Measurements from ENCODE around the gene BRSK1. TPM values are rescaled to one million over a fixed set of nuclear protein-coding genes. Genes with fewer than 3 reads are reported as not detected.

BRSK1 gene
- polyA plus RNA-seq, 1 donor from 2014 or later, result 213 TPM

GRCh38 chr19:55304279-55304978 is 20.6 kb downstream of the BRSK1 start:
- TF ChIP-seq RAD21 (conservative IDR thresholded peaks at IDR 0.05) (no peak), POLR2AphosphoS5 (IDR thresholded peaks at IDR 0.05) (no peak), EP300 (conservative IDR thresholded peaks at IDR 0.05; ENCODE audit: poor library complexity, severe bottlenecking) (no peak), TAF1 (IDR thresholded peaks at IDR 0.05; ENCODE audit: low read depth) (no peak), CTCF (IDR thresholded peaks at IDR 0.05; ENCODE audit: poor library complexity, severe bottlenecking) (no peak), SMC3 (conservative IDR thresholded peaks at IDR 0.05; ENCODE audit: poor library complexity) (no peak), REST (IDR thresholded peaks at IDR 0.05; ENCODE audit: borderline replicate concordance) (no peak), MXI1 (conservative IDR thresholded peaks at IDR 0.05; ENCODE audit: poor library complexity, severe bottlenecking) (no peak), EZH2 (IDR thresholded peaks at IDR 0.05; ENCODE audit: borderline replicate concordance, insufficient read depth, low read length, poor library complexity, severe bottlenecking) (no peak)
- H3F3A ChIP-seq (ENCODE audit: insufficient read depth, low read length, poor library complexity, severe bottlenecking), result no peaks in the 10 kb centered on the region
- no peak overlapping the region for H2AFZ ChIP-seq (ENCODE audit: low read depth, low read length)
- H3K9me2 ChIP-seq (ENCODE audit: insufficient read depth, low read length), result no peaks in the 10 kb centered on the region
- no peak overlapping the region for H3K4me3 ChIP-seq (ENCODE audit: low read length)
- H3K9ac ChIP-seq (ENCODE audit: low read length), result no peak overlapping the region
- H4K20me1 ChIP-seq (ENCODE audit: insufficient read depth), result no peaks in the 10 kb centered on the region
- no peaks in the 10 kb centered on the region for H3K79me2 ChIP-seq (replicated peaks; ENCODE audit: insufficient read depth, low read length)
- no peaks in the 10 kb centered on the region for H3K36me3 ChIP-seq (ENCODE audit: insufficient read depth, low read length)
- H3K27ac ChIP-seq (ENCODE audit: low read length), result no peak overlapping the region
- no peaks in the 10 kb centered on the region for H3K9me3 ChIP-seq (ENCODE audit: low read length)
- H3K27me3 ChIP-seq (ENCODE audit: insufficient read depth, low read depth, low read length), result no peaks in the 10 kb centered on the region
- H3K4me2 ChIP-seq (ENCODE audit: low read length), result no peak overlapping the region

DNA sequence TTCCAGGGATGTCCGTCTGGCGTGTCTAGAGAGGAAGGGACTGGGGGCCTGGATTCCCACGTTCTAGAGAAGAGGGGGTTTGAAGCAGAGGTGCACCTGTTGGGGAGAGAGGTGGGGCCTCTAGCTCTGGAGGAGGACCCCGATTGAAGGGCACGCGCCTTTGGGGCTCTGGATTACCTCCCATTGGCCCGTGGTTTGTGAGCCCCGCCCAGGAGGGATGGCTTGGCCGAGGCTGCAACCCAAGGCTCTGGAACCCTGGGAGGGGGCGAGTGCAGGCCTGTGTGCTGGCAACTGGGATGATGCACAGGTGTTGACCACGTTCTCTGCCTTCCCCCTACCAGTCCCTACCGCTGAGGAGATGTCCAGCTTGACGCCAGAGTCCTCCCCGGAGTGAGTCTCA is 21.2 kb downstream of the BRSK1 start:
- H3F3A ChIP-seq (ENCODE audit: insufficient read depth, low read length, poor library complexity, severe bottlenecking), result no peaks in the 10 kb centered on the region
- TF ChIP-seq POLR2AphosphoS5 (IDR thresholded peaks at IDR 0.05) (no peak), REST (IDR thresholded peaks at IDR 0.05; ENCODE audit: borderline replicate concordance) (no peak), CTCF (IDR thresholded peaks at IDR 0.05; ENCODE audit: poor library complexity, severe bottlenecking) (no peak), RAD21 (conservative IDR thresholded peaks at IDR 0.05) (no peak), EZH2 (IDR thresholded peaks at IDR 0.05; ENCODE audit: borderline replicate concordance, insufficient read depth, low read length, poor library complexity, severe bottlenecking) (no peak), SMC3 (conservative IDR thresholded peaks at IDR 0.05; ENCODE audit: poor library complexity) (no peak)
- H4K20me1 ChIP-seq (ENCODE audit: insufficient read depth), result no peaks in the 10 kb centered on the region
- no peak overlapping the region for H3K27ac ChIP-seq (ENCODE audit: low read length)
- H3K27me3 ChIP-seq (ENCODE audit: insufficient read depth, low read depth, low read length), result no peaks in the 10 kb centered on the region
- no peak overlapping the region for H3K9ac ChIP-seq (ENCODE audit: low read length)
- H3K9me3 ChIP-seq (ENCODE audit: low read length), result no peaks in the 10 kb centered on the region
- no peaks in the 10 kb centered on the region for H3K79me2 ChIP-seq (replicated peaks; ENCODE audit: insufficient read depth, low read length)
- no peaks in the 10 kb centered on the region for H3K9me2 ChIP-seq (ENCODE audit: insufficient read depth, low read length)
- H2AFZ ChIP-seq (ENCODE audit: low read depth, low read length), result no peak overlapping the region
- H3K4me2 ChIP-seq (ENCODE audit: low read length), result no peak overlapping the region
- H3K36me3 ChIP-seq (ENCODE audit: insufficient read depth, low read length), result no peaks in the 10 kb centered on the region
- H3K4me3 ChIP-seq (ENCODE audit: low read length), result no peak overlapping the region

All from neural cell (in vitro differentiated cells).